CD4-positive, alpha-beta T cell treated with Interleukin-12 subunit alpha and Interleukin-12 subunit beta, for 1 hour (primary cell): Measurements from ENCODE around the gene MMP14.
A peak's percentile ranks its signal among the peaks of the same experiment; 100 is the strongest.

Source experiments
- DNase-seq: peaks from one replicate; pipeline ENCODE4 v3.0.0-alpha.2; 2020

The MMP14 gene

DNA sequence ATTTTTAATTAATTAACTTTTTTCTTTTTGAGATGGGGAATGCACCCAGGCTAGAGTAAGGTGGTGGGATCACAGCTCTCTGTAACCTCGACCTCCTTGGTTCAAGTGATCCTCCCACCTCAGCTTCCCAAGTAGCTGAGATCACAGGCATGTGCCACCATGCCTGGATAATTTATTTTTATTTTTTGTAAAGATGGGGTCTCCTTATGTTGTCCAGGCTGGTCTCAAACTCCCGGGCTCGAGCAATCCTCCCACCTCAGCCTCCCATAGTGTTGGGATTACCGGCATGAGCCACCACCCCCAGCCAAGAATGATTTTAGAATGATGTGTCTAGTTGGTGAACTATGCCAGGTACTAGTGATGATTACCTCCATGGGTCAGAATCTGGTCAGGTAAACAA is 28.6 kb downstream of the MMP14 start:
- no peak for DNase-seq

DNA sequence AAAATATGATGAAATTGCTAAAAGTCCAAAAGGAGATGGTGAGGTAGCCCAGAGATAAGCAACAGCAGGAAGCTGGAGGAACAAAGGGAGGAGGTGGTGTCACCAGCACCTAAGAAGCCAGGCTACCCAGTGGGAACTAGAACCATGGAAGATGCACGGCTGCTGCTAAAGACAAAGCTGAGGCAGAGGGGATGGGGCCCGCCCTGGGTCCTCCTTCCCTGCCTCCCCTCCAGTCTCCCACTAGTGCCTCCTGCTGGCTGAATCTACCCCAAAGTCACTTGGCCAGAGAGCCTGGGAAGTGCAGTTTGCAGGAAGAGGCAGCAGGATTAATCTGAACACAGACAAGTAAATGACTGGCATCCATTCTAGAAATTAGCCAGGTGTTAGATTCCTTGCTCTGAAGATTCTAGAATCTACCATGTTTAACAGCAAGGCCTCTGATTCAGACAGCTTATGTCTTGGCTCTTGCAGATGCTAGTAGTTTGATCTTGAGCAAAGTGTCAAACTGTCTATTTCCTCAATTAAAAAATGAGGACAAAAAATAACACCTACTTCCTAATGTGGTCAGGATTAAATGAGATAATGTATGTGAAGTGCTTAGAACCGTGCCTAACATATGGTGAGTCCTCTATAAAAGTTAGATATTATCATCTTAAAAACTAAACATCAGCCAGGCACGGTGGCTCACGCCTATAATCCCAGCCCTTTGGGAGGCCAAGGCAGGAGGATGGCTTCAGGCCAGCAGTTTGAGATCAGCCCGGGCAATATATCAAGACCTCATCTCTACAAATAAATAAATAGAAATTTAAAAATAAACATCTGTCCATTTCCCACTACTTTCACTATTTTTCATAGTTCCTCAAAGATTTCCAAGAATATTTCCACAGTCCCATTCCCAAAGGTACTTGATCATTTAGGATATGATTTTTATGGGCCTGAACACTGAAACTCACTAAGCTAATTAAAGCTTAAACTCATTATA is 29.3 kb downstream of the MMP14 start:
- DNase-seq, result no peak

DNA sequence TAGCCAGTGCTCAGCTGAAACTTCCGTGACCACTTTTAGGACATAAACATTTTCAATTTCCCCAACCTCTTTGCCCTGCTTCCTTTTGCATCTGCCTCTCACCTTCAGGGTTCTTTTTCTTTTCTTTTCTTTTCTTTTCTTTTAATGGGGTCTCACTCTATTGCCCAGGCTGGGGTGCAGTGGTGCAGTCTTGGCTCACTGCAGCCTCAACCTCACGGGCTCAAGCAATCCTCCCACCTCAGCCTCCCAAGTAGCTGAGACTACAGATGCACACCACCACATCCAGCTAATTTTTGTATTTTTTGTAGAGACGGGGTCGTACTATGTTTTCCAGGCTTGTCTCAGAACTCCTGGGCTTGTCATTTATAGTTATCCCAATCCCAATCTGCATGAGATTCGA is 30.5 kb downstream of the MMP14 start:
- no peak for DNase-seq

DNA sequence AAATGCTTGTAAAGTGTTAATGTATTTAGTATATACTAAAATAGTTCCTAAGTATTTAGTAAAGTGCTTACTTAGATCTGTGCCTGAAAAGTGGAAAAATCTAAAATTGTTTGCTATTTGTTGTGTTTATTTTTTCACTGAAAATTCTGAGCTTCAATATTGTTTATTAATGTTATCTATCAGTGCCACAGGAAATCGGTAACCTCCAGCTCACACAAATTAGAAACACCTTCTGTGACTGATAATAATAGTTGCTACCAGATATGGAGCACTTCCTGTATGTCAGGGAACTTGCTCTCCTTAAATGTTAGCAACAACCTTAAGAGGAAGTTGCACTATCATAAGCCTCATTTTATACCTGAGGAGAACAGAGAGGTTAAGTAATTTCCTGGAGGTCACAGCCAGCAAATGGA is 34.4 kb downstream of the MMP14 start:
- no peak for DNase-seq

DNA sequence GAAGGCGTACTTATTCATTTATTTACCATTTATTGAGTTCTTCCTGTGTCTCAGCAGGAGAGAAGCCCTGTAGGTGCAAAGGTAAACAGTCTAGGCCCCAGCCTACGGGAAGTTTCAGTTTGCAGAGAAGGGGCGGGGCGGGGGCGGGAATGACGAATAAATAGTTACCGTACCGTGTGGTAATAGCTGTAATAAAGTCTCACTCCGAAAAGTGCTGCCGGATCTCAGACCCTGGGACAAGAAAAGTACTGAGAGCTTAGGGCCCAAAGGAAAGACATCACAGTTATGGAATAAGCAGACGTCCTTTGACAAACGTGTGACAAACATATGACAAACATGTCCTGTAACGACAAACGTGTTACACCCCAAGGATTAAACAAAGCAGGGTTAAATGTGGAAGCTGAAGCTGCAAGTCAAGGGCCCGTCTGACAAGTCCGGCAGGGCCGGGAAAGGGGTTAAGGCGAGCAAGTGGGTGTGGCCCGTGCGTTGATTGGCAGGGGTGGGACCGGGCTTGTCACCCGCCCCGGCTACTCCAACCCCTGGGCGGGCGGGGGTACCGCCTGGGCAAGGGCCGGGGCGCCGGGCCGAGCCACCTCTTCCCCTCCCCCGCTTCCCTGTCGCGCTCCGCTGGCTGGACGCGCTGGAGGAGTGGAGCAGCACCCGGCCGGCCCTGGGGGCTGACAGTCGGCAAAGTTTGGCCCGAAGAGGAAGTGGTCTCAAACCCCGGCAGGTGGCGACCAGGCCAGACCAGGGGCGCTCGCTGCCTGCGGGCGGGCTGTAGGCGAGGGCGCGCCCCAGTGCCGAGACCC is 35.0 kb downstream of the MMP14 start, which contains the start of gene LRP10:
TSS of gene LRP10 (plus strand) at position 517 of the 809 bp plus-strand sequence. CDS start 564 bp downstream, outside the sequence.
- peak; percentile 83 for DNase-seq

DNA sequence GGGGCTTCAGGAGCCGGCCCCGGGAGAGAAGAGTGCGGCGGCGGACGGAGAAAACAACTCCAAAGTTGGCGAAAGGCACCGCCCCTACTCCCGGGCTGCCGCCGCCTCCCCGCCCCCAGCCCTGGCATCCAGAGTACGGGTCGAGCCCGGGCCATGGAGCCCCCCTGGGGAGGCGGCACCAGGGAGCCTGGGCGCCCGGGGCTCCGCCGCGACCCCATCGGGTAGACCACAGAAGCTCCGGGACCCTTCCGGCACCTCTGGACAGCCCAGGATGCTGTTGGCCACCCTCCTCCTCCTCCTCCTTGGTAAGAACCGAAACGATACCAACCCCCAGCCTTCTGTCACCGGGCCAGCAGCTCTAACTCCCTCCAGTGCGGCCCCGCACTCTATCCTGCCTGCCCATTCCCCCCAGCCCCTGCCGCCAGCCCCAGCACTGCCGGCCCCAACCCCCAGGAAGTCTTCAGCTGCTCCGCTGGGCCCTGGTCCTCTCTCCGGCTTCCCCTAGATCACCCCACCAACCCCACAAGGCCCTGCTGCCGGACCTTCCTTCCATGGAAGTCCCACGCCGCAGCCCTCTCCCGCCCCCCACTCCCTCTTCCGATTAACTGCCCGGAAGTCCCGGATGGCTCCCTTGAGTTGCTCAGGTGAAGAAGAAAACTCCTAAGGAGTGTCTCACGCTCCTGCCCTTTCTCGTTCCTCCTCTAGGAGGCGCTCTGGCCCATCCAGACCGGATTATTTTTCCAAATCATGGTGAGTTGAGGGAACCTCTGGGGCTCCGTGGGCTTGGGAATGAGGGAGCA is 35.8 kb downstream of the MMP14 start:
- DNase-seq, result peak; percentile 80

DNA sequence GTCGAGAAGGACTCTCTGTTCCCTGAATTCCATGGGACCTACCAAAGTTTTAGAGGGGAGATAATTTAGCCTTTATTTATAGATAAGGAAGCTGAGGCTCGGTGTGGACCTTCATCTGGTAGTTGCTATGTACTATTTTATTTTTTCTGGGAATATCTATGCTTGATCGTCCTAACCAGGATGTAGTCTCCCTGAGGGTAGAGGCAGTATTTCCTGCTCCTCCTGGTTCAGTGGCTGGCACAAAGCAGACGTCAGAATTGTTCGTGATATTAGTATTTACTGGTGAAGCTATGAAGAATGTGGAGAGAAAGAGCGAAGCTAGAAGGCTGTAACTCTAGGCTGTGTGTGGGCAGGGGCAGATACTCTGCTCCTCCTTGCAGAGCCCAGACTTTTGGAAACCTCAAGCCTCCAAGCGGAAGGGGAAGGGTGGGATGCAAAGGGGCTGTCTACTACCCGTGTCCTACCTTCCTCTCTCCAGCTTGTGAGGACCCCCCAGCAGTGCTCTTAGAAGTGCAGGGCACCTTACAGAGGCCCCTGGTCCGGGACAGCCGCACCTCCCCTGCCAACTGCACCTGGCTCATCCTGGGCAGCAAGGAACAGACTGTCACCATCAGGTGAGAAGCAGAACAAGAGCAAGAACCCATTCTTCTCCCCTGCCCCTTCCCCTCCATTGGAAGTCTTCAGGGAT is 36.6 kb downstream of the MMP14 start:
- no peak for DNase-seq

DNA sequence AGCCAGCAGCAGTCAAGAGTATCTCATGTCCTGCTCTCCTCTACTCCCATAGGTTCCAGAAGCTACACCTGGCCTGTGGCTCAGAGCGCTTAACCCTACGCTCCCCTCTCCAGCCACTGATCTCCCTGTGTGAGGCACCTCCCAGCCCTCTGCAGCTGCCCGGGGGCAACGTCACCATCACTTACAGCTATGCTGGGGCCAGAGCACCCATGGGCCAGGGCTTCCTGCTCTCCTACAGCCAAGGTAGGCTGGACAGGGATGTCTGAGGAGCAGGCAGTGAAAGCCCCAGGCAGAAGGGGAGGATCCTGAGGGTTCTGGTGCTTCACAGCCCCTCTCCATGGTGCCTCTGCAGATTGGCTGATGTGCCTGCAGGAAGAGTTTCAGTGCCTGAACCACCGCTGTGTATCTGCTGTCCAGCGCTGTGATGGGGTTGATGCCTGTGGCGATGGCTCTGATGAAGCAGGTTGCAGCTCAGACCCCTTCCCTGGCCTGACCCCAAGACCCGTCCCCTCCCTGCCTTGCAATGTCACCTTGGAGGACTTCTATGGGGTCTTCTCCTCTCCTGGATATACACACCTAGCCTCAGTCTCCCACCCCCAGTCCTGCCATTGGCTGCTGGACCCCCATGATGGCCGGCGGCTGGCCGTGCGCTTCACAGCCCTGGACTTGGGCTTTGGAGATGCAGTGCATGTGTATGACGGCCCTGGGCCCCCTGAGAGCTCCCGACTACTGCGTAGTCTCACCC is 38.8 kb downstream of the MMP14 start:
- no peak for DNase-seq

DNA sequence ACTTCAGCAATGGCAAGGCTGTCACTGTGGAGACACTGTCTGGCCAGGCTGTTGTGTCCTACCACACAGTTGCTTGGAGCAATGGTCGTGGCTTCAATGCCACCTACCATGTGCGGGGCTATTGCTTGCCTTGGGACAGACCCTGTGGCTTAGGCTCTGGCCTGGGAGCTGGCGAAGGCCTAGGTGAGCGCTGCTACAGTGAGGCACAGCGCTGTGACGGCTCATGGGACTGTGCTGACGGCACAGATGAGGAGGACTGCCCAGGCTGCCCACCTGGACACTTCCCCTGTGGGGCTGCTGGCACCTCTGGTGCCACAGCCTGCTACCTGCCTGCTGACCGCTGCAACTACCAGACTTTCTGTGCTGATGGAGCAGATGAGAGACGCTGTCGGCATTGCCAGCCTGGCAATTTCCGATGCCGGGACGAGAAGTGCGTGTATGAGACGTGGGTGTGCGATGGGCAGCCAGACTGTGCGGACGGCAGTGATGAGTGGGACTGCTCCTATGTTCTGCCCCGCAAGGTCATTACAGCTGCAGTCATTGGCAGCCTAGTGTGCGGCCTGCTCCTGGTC is 39.4 kb downstream of the MMP14 start:
- DNase-seq, result no peak

DNA sequence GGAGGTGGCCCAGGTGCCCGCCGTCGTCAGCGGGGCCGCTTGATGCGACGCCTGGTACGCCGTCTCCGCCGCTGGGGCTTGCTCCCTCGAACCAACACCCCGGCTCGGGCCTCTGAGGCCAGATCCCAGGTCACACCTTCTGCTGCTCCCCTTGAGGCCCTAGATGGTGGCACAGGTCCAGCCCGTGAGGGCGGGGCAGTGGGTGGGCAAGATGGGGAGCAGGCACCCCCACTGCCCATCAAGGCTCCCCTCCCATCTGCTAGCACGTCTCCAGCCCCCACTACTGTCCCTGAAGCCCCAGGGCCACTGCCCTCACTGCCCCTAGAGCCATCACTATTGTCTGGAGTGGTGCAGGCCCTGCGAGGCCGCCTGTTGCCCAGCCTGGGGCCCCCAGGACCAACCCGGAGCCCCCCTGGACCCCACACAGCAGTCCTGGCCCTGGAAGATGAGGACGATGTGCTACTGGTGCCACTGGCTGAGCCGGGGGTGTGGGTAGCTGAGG is 40.7 kb downstream of the MMP14 start:
- DNase-seq, result no peak

DNA sequence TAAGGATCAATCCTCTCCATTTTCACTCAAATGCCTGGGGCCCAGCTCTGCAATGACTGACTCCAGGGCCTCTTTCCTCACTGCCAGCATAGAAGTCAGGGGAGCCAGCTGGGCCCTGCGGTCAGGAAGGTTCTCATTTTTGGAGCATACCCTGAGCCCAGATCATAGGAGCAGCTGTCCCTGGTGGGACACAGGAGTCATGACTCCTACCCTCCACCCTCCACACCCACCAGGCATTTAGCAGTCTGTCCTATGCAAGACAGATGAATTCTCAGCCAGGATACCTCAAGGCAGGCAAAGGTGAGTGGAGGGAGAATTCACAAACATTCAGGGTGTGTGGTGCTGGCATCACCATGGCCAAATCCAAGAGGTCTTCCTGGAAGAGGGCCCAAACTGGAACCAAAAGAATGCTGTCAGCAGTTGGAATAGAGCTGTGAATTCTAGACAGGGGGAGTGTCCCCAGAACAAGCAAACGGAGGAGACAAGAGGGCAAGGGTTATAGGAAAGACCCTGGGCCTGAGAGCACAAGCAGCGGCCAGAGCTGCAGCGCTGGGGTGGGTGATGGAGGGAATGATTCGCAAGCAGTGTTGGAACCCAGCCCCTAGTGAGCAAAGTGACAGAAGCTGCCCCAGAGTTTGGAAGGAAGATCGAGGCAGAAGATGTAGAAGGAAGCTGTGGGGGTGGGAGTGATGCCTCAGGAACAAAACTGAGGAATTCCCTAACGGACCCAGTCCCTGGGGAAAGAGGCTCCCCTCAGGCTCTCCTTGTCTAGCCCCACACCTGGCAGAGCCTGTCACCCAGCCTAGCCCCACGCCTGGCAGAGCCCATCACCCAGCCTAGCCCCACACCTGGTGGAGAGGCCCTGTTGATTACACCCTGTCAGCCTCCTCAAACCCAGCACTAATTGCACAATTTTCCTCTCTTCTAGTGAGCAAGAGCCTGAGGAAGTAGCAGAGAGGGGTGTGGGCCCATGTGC is 42.2 kb downstream of the MMP14 start:
- no peak for DNase-seq

DNA sequence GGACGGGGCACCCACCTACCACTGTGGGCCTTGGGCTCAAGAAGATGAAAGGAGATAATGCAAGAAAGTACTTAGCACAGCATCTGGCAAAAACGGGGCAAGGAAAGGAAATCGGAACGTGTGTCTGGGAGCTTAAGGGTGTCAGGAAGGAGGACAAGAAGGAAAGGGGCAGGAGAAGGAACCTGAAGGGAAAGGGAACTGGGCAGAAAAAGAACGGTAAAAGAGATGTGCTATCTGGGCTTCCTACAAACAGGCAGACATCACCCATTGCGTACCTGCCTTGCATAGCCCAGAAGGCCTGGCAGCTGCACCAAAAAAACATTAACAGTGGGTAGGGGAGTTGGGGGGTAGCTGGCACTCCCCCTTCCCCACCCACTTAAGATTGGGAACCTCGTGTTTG is 45.7 kb downstream of the MMP14 start:
- no peak for DNase-seq

DNA sequence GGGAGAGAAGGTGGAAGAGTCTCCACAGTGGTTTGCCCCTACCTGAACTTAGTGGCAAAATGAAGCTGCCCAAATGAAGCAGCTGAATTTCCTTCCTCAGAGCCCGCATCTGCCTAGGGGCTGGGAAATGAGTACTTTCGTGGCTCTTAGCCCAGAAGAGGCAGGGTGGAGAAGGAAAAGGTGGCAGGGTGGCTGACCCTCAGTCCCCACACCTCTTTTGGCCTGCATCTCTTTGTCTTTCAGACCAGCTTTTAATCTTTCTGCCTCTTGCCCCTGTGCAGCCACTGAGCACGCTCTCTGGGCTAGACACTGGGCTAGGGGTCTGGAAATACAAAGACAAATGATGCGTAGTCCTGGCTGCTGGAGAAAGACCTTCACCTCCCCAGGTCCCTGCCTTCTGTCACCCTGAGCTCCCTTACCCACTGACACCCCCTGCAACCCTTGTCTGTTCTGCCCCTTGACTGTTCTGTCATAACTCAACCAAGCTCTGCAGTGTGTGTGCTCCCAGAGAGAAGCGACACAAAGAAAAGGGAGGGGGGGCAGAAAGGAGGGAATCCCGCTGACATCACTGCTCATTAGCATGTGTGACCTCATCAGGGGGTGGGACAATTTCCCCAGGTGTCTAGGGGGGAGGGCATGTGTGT is 46.3 kb downstream of the MMP14 start:
- peak; percentile 62 for DNase-seq

DNA sequence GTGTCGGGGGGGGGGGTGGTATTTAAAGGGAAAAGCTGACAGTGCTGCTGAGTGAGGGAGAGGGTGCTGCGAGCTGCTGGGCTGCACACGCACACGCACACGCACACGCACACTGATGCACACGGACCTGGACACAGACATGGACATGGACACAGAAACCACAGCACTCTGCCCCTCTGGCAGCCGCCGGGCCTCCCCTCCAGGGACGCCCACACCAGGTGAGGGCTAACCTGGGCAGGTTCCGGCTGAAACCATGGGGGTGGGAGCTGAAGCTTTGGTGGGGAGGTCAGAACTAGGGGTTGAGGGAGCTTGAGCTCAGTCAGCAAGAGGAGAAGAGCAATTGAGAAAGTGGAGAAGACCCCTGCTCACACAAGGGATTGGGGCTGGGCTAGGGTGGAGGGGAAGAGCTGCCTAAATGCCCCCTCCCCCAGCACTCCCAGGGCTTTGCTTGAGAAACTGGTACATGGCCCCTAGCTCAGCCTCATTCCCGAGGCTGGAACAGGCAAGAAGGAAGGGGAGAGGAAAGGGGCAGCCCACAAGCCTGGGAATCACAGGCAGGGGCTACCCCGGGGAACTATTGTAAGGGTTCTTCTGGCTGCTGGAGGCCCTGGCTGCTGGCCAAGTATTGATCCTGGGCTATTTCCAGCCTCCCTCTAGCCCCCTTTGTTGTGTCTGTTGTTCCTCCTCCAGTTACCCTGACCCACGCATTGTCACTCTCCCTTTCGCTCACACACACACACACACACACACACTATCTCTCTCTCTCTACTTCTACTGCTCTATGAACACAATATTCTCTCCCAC is 47.0 kb downstream of the MMP14 start, which contains the start of gene REM2:
TSS of gene REM2 (plus strand) at position 50 of the 804 bp plus-strand sequence. CDS start at position 116, 66 bp downstream.
- no peak for DNase-seq

DNA sequence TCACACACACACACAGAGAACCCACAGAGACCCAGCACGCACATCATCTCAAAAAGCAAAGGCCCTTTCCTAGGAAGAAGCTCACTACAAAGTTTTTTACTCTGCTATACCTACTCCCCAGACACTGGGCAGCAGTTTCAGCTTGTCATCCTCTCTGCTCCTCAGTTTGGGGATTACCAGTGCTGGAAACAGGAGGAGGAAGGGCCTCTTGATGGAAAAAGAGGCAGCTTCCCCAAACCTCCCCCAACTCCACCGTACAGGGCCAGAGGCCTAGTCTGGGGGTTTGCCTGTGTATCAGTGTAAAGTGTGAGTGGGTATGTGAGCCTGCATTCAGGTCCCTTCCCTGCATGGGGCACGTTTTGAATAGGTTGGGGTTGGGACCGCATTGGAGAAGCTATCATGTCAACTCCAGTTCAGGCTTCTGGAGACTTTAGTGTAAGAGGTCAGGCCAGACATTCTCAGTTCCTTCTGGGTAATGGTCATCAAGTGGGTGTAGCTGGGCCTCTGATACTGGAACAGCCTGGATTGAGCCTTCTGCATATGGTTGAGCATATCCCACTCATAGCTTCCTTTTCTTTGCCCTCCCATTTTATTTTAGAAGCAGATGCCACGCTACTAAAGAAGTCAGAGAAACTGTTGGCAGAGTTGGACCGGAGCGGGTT is 47.8 kb downstream of the MMP14 start:
- no peak for DNase-seq

DNA sequence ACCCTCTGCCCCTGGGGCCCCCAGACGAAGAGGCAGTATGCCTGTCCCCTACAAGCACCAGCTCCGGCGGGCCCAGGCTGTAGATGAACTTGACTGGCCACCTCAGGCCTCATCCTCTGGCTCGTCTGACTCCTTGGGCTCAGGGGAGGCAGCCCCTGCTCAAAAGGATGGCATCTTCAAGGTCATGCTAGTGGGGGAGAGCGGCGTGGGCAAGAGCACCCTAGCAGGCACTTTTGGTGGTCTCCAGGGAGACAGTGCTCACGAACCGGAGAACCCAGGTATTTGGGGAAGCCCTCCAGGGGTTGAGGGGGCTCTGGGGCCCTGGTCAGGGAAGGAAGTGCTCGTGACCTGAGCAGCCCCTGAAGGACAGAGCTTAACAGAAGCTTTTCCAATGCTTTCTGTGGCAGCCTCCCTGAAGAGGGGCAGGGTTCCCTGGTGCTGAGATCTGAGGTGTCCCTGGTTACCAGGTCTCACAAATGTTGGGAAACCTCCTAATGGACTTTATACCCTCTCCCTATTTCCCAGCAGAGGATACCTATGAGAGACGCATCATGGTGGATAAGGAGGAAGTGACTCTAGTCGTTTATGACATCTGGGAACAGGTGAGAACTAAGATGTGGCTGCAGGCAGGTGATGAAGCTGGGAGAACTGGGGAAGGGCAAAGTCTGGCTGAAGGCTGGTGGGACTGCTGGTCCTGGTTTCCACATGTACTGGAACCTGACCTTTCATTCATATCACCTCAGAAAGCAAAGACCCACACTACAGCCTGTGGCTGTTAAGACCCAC is 48.5 kb downstream of the MMP14 start:
- DNase-seq, result no peak

DNA sequence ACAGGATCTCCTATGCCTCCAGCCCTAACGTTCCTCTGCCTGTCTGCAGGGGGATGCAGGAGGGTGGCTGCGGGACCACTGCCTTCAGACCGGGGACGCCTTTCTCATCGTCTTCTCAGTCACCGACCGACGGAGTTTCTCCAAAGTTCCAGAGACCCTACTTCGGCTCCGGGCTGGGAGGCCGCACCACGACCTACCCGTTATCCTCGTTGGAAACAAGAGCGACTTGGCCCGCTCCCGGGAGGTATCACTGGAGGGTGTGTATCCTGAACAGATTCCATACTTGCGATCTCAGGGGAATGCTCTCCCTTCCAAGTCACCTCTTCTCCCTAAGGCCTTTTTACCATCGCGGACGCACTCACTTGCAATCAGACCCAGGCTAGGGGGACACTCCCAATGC is 49.6 kb downstream of the MMP14 start:
- no peak for DNase-seq
